ENCODE data around the gene EIF4A3.

- TF ChIP-seq, protein P1, sequence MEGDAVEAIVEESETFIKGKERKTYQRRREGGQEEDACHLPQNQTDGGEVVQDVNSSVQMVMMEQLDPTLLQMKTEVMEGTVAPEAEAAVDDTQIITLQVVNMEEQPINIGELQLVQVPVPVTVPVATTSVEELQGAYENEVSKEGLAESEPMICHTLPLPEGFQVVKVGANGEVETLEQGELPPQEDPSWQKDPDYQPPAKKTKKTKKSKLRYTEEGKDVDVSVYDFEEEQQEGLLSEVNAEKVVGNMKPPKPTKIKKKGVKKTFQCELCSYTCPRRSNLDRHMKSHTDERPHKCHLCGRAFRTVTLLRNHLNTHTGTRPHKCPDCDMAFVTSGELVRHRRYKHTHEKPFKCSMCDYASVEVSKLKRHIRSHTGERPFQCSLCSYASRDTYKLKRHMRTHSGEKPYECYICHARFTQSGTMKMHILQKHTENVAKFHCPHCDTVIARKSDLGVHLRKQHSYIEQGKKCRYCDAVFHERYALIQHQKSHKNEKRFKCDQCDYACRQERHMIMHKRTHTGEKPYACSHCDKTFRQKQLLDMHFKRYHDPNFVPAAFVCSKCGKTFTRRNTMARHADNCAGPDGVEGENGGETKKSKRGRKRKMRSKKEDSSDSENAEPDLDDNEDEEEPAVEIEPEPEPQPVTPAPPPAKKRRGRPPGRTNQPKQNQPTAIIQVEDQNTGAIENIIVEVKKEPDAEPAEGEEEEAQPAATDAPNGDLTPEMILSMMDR (IDR thresholded peaks at IDR 0.05; ENCODE audit: low read depth, low read length, missing input control): no peak
- TF ChIP-seq GABPA (IDR thresholded peaks at IDR 0.05 in 1 of 2, conservative IDR thresholded peaks at IDR 0.05 in 1 of 2) (no peak), TAF1 (conservative IDR thresholded peaks at IDR 0.05) (no peak), EGR1 (IDR thresholded peaks at IDR 0.05; ENCODE audit: low read depth in 2 of 2) (no peak), RAD21 (IDR thresholded peaks at IDR 0.05) (no peak), NR2F2 (IDR thresholded peaks at IDR 0.05) (no peak), SP1 (IDR thresholded peaks at IDR 0.05) (no peak)
- TF ChIP-seq, protein P2, sequence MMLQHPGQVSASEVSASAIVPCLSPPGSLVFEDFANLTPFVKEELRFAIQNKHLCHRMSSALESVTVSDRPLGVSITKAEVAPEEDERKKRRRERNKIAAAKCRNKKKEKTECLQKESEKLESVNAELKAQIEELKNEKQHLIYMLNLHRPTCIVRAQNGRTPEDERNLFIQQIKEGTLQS (IDR thresholded peaks at IDR 0.05): no peak
- TF ChIP-seq, protein P3, sequence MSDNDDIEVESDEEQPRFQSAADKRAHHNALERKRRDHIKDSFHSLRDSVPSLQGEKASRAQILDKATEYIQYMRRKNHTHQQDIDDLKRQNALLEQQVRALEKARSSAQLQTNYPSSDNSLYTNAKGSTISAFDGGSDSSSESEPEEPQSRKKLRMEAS (IDR thresholded peaks at IDR 0.05): no peak
Observed at GRCh38 chr17:80196652-80197051, 49.7 kb upstream of the EIF4A3 start.

Data from liver (tissue), 3 donors.